Bronchial epithelial cell (primary cell): Measurements from ENCODE around the gene TRIM34. TPM values are rescaled to one million over a fixed set of nuclear protein-coding genes. Genes with fewer than 3 reads are reported as not detected.
A peak's percentile ranks its signal among the peaks of the same experiment; 100 is the strongest.

Experiments used
- DNase-seq: peaks from one replicate; pipeline ENCODE4 v3.0.0-alpha.2; 2010; ENCODE audit warnings: low read depth
- FAIRE-seq: peaks from 2 replicates; lab custom pipeline; 2011; peaks lifted over from hg19 to GRCh38; lab: Jason Lieb, UNC
- H3K27me3 ChIP-seq: 2 replicates; pipeline ENCODE4 v1.5.1; 2011; ENCODE audit warnings: low read length; ENCODE audit not compliant: control insufficient read depth, insufficient read depth
- H3K36me3 ChIP-seq: 2 replicates; pipeline ENCODE4 v1.5.1; 2011; ENCODE audit warnings: low read length; ENCODE audit not compliant: control insufficient read depth, insufficient read depth
- H3K4me3 ChIP-seq: 2 replicates; pipeline ENCODE4 v1.5.1; 2011; ENCODE audit warnings: mild to moderate bottlenecking, low read depth, low read length, control low read depth
- total RNA-seq: library from RNA; depleted of rRNA; stranded (reverse); fragments of >200 nt; gene quantifications from 2 replicates; pipeline ENCODE4 v1.2.1, GENCODE V29; 2014
- TF ChIP-seq, protein P1 (sequence below): IDR thresholded peaks from 2 replicates; pipeline ENCODE4 v1.5.1; 2011; ENCODE audit warnings: mild to moderate bottlenecking, moderate library complexity, low read length, control low read depth, inconsistent platforms; ENCODE audit not compliant: insufficient read depth, severe bottlenecking

Gene TRIM34
- total RNA-seq, 1 donor from 2014 or later, result 2.9 TPM

DNA sequence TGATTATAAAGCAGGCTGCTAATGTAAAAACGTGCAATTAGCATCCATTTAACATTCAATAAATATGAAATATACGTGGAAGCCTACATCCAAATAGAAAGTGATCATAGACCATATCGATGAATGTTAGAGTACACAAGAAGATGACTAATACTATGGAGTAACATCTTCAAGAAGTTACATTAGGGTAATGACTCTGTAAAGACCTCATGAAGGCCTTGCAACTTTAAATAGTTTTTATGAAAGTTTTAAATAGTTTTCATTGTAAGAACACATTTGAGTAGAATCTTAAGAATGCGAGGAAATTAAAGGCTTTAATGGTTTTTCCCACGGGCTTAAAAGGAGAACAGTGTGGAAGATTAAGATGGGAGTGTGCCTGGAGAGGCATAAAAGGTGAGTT, 1.4 kb downstream of the TRIM34 start:
- TF ChIP-seq, protein P1, sequence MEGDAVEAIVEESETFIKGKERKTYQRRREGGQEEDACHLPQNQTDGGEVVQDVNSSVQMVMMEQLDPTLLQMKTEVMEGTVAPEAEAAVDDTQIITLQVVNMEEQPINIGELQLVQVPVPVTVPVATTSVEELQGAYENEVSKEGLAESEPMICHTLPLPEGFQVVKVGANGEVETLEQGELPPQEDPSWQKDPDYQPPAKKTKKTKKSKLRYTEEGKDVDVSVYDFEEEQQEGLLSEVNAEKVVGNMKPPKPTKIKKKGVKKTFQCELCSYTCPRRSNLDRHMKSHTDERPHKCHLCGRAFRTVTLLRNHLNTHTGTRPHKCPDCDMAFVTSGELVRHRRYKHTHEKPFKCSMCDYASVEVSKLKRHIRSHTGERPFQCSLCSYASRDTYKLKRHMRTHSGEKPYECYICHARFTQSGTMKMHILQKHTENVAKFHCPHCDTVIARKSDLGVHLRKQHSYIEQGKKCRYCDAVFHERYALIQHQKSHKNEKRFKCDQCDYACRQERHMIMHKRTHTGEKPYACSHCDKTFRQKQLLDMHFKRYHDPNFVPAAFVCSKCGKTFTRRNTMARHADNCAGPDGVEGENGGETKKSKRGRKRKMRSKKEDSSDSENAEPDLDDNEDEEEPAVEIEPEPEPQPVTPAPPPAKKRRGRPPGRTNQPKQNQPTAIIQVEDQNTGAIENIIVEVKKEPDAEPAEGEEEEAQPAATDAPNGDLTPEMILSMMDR, result no peak
- no peaks in the 10 kb centered on the region for H3K36me3 ChIP-seq
- H3K27me3 ChIP-seq, result no peaks in the 10 kb centered on the region
- DNase-seq (peak; percentile 78), FAIRE-seq (no peak)
- H3K4me3 ChIP-seq, result no peak overlapping the region

GRCh38 chr11:5631417-5631816, 6.6 kb downstream of the TRIM34 start:
- DNase-seq (no peak), FAIRE-seq (no peak)
- H3K27me3 ChIP-seq, result no peaks in the 10 kb centered on the region
- no peak overlapping the region for H3K4me3 ChIP-seq
- H3K36me3 ChIP-seq, result peaks cover 1% of the 10 kb centered on the region
- TF ChIP-seq, protein P1, result no peak

- TF ChIP-seq, protein P1, result no peak
- H3K4me3 ChIP-seq, result no peak overlapping the region
- FAIRE-seq (no peak), DNase-seq (no peak)
- no peaks in the 10 kb centered on the region for H3K27me3 ChIP-seq
- H3K36me3 ChIP-seq, result peaks cover 1% of the 10 kb centered on the region
These were observed 7.3 kb downstream of the TRIM34 start for GRCh38 chr11:5631969-5632635.

DNA sequence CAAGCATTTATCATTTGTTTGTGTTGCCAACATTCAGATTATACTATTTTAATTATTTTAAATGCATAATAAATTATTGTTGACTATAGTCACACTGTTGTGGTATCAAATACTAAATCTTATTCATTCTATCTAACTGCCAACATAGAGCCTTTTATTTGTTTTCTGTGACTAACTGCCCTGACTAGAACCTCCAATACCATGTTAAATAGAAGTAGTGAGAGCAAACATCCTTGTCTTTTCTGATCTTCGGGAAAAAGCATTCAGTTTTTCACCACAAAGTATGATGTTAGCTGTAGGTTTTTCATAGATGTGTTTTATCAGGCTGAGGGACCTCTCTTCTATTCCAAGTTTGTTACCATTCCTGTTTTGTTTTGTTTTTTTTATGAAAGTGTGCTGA, 15.2 kb downstream of the TRIM34 start:
- peak; percentile 30 for DNase-seq
- TF ChIP-seq, protein P1, result no peak
- no peak for FAIRE-seq
- Histone ChIP-seq H3K36me3 (peaks cover 2% of the 10 kb centered on the region), H3K4me3 (no peak overlapping the region), H3K27me3 (no peaks in the 10 kb centered on the region)

DNA sequence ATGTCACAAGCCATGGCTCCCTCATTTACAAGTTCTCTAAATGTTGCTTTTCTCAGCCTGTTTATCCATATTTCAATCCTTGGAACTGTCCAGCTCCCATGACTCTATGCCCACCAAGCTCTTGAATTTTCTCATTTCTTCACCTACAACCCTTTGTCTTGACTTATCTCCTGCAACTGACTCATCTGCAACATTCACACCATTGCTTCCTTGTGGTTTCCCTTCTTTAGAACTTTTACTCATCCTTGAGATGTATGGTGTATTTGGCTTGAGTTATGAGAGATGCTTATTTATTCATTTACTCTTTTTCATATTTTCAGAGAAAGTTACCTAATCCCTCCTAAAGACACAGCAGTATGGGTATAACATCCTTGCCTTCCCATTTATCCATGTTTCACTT, 18.8 kb downstream of the TRIM34 start:
- Histone ChIP-seq H3K27me3 (no peaks in the 10 kb centered on the region), H3K36me3 (peaks cover 2% of the 10 kb centered on the region), H3K4me3 (no peak overlapping the region)
- TF ChIP-seq, protein P1, result no peak
- FAIRE-seq (no peak), DNase-seq (peak; percentile 15)

DNA sequence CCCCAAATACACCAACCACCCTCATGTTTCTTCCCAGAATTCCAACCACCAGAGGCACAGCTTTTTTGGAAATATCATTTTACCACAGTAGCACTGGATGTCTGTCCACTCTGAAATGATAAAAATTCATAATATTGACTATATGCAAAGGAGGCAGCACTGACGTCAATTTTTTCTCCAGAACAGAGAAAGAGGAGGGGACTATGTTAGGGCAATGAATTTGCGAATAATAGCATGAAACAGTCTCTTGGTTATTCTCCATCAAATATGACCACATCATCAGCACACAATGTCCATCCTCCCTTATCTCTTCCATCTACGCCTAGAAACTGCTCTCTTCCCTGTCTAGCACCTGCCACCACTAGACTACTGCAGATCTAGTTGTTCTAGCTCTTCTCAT, 21.3 kb downstream of the TRIM34 start:
- no peak overlapping the region for H3K4me3 ChIP-seq
- TF ChIP-seq, protein P1, result no peak
- no peaks in the 10 kb centered on the region for H3K27me3 ChIP-seq
- FAIRE-seq, result no peak
- H3K36me3 ChIP-seq, result peaks cover 2% of the 10 kb centered on the region
- no peak for DNase-seq
